IPS-18a (cell line): ENCODE results near the gene DYSF.

Source experiments
- H3K27ac ChIP-seq: one replicate; pipeline ENCODE4 v1.5.1; 2013; ENCODE audit warnings: low read length
- H3K27me3 ChIP-seq: one replicate; pipeline ENCODE4 v1.6.1; 2013; ENCODE audit warnings: mild to moderate bottlenecking, low read length; ENCODE audit not compliant: control insufficient read depth, insufficient read depth
- H3K36me3 ChIP-seq: one replicate; pipeline ENCODE4 v1.6.1; 2013; ENCODE audit warnings: low read depth, low read length; ENCODE audit not compliant: control insufficient read depth
- H3K4me1 ChIP-seq: one replicate; pipeline ENCODE4 v1.6.1; 2013; ENCODE audit warnings: low read depth, low read length; ENCODE audit not compliant: control insufficient read depth
- H3K4me3 ChIP-seq: one replicate; pipeline ENCODE4 v1.5.1; 2013; ENCODE audit warnings: low read length
- H3K9ac ChIP-seq: one replicate; pipeline ENCODE4 v1.6.1; 2013; ENCODE audit warnings: mild to moderate bottlenecking, low read length, moderate library complexity
- H3K9me3 ChIP-seq: one replicate; pipeline ENCODE4 v1.6.1; 2013; ENCODE audit warnings: low read depth, low read length; ENCODE audit not compliant: control insufficient read depth

DYSF gene

DNA sequence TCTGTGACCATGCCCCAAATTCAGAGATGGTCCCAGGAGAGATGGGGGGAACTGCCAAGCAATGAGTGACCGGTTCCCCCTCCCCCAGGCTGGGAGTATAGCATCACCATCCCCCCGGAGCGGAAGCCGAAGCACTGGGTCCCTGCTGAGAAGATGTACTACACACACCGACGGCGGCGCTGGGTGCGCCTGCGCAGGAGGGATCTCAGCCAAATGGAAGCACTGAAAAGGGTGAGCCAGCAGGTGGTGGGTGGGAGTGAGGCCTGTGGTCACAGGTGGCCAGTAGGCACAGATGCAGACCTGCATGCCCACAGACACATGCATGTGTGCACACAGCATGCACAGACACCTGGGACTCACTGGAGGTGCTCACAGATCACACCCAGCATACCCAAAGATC, 117.2 kb downstream of the DYSF start:
- Histone ChIP-seq H3K4me3 (no peak overlapping the region), H3K9ac (no peak overlapping the region), H3K27me3 (no peaks in the 10 kb centered on the region), H3K27ac (no peak overlapping the region), H3K4me1 (no peaks in the 10 kb centered on the region), H3K9me3 (no peaks in the 10 kb centered on the region), H3K36me3 (no peaks in the 10 kb centered on the region)

DNA sequence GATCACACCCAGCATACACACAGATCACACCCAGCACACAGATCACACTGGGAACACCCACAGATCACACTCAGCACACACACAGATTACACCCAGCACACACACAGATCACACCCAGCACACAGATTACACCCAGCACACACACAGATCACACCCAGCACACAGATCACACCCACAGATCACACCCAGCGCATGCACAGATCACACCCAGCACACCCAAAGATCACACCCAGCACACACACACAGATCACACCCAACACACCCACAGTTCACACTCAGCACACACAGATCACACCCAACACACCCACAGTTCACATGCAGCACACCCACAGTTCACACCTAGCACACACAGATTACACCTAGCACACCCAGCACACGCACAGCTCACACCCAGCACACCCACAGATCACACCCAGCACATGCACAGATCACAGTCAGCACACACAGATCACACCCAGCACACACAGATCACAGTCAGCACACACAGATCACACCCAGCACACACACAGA, 117.6 kb downstream of the DYSF start:
- H3K27me3 ChIP-seq = no peaks in the 10 kb centered on the region
- H3K9me3 ChIP-seq = no peaks in the 10 kb centered on the region
- H3K36me3 ChIP-seq = no peaks in the 10 kb centered on the region

DNA sequence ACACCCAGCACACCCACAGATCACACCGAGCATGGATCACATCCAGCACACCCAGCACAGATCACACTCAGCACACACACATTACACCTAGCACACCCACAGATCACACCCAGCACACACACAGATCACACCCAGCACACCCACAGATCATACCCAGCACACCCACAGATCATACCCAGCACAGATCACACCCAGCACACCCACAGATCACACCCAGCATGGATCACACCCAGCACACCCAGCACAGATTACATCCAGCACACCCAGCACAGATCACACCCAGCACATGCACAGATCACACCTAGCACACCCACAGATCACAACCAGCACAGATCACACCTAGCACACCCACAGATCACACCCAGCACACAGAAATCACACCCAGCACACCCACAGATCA, 118.6 kb downstream of the DYSF start:
- Histone ChIP-seq H3K4me1 (no peaks in the 10 kb centered on the region), H3K9ac (no peak overlapping the region), H3K9me3 (no peaks in the 10 kb centered on the region), H3K27me3 (no peaks in the 10 kb centered on the region), H3K27ac (no peak overlapping the region), H3K4me3 (no peak overlapping the region), H3K36me3 (no peaks in the 10 kb centered on the region)

More for the DNA sequence above, 117.6 kb downstream of the DYSF start:
- H3K9ac ChIP-seq = no peak overlapping the region
- no peak overlapping the region for H3K27ac ChIP-seq
- H3K4me3 ChIP-seq = no peak overlapping the region
- H3K4me1 ChIP-seq = no peaks in the 10 kb centered on the region

DNA sequence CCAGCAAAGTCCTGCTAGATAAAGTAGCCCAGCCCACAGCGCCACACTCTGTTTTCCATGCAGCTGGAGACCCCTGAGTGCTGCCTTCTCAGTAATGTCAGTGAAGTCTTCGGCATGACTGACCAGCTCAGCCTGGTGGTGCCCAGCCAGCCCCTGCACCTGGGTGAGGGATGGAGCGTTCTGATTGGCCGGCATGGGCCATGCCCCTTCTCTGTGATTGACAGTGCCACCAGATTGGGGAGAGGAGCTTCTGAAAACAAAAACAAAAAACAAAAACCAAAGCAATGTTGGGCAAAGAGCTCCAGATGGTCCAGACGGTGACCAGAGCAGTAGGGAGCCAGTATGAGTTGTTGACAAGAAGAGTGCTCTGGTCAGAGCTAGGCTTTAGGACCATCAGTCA, 122.6 kb downstream of the DYSF start:
- Histone ChIP-seq H3K9ac (no peak overlapping the region), H3K9me3 (no peaks in the 10 kb centered on the region), H3K27me3 (no peaks in the 10 kb centered on the region), H3K4me1 (no peaks in the 10 kb centered on the region), H3K4me3 (no peak overlapping the region), H3K27ac (no peak overlapping the region), H3K36me3 (no peaks in the 10 kb centered on the region)

DNA sequence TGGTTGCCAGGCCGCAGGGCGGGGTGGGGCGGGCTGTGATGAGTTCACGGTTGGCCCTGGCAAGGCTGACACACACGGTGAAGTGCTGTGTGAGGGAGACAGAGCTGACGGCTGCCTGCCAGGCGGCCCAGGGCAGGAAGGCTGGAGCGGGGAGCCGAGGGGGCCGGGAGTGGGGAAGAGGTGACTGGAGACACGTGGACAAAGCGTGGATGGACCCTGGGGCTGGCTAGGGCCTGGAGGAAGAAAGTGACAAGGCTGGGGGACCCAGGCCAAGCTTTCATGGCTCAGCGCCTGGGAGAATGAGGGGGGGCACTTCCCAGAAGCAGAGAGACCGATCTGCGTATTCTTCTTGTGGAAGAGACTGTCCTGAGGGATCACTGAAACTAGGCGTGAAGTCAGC, 123.2 kb downstream of the DYSF start:
- no peak overlapping the region for H3K27ac ChIP-seq
- no peaks in the 10 kb centered on the region for H3K27me3 ChIP-seq
- H3K9ac ChIP-seq = no peak overlapping the region
- H3K4me1 ChIP-seq = no peaks in the 10 kb centered on the region
- H3K9me3 ChIP-seq = no peaks in the 10 kb centered on the region
- no peak overlapping the region for H3K4me3 ChIP-seq
- H3K36me3 ChIP-seq = no peaks in the 10 kb centered on the region

DNA sequence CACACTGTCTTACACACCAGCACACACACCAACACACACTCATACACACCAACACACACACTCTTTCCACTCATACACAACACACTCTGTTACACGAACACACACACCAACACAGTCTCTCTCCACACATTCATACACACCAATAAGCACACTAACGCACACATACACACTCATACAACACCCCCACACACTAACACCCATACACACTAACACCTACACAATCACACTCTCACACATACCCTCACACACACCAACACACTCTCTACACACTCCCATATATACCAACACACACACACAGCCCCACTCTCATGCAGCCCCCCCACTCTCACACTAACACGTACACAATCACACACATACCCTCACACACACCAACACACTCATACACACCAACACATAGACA, 123.8 kb downstream of the DYSF start:
- H3K9ac ChIP-seq = no peak overlapping the region
- no peaks in the 10 kb centered on the region for H3K27me3 ChIP-seq
- H3K36me3 ChIP-seq = no peaks in the 10 kb centered on the region
- no peaks in the 10 kb centered on the region for H3K9me3 ChIP-seq
- H3K27ac ChIP-seq = no peak overlapping the region
- H3K4me1 ChIP-seq = no peaks in the 10 kb centered on the region
- H3K4me3 ChIP-seq = no peak overlapping the region

DNA sequence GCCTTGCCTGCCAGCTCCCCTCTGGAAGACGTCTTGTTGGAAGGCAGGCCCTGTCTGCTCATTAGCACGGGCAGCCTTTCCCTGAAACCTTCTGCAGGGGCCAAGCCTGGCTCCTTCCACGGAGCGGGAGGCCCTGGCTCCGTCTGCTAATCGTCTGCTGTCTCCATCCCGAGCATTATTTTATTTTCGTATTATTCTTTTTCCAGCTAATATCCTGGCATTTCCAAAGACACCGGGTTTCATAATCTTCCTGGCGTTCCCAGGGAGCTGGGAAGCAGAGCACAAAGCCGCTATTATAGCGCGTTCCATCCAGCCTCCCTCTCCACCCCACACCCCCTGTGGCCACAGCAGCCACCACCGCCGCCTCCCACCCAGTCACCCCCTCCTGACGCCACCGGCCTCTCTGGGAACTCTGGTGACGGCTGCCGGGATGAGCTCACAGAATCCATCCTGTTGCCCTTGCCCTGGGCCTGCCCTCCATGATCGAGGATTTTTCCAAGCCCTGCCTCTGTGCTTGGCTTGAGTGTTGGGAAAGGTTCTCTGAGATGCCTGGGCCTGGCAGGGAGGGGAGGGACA, 125.5 kb downstream of the DYSF start:
- Histone ChIP-seq H3K9me3 (no peaks in the 10 kb centered on the region), H3K4me3 (no peak overlapping the region), H3K36me3 (no peaks in the 10 kb centered on the region), H3K27ac (no peak overlapping the region), H3K27me3 (no peaks in the 10 kb centered on the region), H3K4me1 (no peaks in the 10 kb centered on the region), H3K9ac (no peak overlapping the region)

DNA sequence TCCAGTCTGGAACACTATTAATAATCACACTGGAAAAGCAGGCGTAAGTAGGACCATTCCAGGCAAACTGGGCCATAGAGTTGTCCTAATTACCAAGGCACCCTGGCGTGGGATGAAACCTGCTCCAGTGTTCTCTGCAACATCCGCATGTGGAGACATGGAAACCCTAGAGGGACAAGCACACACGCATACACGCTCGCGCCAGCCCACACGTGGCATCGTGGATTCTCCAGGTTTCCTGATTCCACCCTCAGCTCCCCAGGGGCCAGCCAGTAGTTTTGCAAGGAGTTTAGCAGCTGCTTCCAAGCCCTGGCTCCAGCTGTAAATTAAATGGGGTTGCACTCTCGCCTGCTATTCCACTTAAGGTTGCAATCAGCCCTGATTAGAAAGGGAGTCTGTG, 127.7 kb downstream of the DYSF start:
- Histone ChIP-seq H3K27me3 (no peaks in the 10 kb centered on the region), H3K4me3 (no peak overlapping the region), H3K4me1 (no peaks in the 10 kb centered on the region), H3K9ac (no peak overlapping the region), H3K9me3 (no peaks in the 10 kb centered on the region), H3K36me3 (no peaks in the 10 kb centered on the region), H3K27ac (no peak overlapping the region)

DNA sequence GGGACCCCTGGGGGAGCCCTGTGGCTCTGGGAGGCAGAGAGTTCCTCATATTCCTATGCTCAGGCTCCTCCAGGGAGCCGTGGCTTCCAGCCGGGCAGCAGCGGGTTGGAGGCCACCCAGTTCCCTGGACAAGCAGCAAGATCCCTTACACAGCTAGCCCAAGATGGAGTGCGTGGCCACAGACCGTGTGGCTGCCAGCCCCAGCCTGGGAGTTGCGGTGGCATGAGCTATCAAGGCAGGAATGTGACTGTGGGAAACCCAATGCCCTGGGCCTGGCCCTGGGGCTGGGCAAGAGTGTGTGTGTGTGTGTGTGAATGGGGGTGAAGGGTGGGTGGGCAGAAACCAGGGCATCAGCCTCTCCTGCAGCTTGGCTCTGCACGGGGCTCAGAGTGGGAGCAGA, 130.5 kb downstream of the DYSF start:
- H3K9me3 ChIP-seq = no peaks in the 10 kb centered on the region
- no peaks in the 10 kb centered on the region for H3K36me3 ChIP-seq
- no peak overlapping the region for H3K4me3 ChIP-seq
- H3K27ac ChIP-seq = no peak overlapping the region
- no peaks in the 10 kb centered on the region for H3K4me1 ChIP-seq
- H3K27me3 ChIP-seq = no peaks in the 10 kb centered on the region
- no peak overlapping the region for H3K9ac ChIP-seq

DNA sequence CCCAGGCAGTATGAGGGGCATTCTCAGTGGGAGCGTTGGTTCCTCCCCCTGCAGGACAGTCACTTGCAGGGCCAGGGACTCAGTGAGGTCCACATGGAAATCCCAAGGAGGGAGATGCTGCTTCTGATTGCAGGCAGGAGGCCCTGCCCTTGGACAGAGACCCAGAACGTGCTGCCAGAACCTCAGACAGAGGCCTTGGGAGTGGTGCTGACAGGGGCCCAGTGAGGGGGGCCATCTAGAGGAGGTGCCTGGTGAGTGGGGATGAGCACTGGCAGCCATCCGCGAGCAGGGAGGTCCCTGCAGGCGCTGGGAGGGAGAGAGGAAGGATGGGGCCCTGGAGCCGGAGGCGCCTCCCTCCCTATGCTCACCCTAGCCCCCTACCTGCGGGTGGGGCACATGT, 133.1 kb downstream of the DYSF start:
- Histone ChIP-seq H3K27me3 (no peaks in the 10 kb centered on the region), H3K9me3 (no peaks in the 10 kb centered on the region), H3K36me3 (no peaks in the 10 kb centered on the region), H3K27ac (no peak overlapping the region), H3K4me3 (no peak overlapping the region), H3K4me1 (peaks cover 8% of the 10 kb centered on the region), H3K9ac (no peak overlapping the region)

DNA sequence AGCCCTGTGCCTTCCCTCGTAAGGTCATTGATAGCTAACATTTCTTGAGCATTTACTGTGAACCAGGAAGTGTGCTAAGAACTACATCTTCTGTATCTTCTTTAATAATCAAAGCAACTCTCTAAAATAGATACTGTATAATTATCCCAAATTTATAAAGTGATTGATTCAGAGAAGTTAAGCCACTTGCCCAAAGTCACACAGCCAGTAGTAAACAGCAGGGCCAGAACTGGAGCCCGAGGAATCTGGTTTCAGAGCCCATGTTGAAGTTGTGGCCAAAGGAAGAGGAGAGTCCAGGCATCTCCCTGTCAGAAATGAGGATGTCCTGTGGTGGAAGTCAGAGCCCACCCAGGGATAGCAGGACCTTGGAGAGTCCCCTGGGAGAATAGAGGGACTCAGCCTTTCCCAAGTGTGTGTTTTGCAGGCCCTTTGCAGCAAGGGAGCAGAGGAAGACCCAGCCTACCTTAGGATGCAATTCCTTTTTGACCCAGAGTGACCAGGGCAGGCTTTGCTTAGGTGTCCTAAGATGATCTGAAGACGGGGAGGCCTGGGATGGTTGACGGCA, 134.2 kb downstream of the DYSF start:
- no peaks in the 10 kb centered on the region for H3K9me3 ChIP-seq
- no peaks in the 10 kb centered on the region for H3K27me3 ChIP-seq
- H3K4me3 ChIP-seq = no peak overlapping the region
- H3K27ac ChIP-seq = no peak overlapping the region
- H3K4me1 ChIP-seq = peaks cover 10% of the 10 kb centered on the region
- no peak overlapping the region for H3K9ac ChIP-seq
- H3K36me3 ChIP-seq = no peaks in the 10 kb centered on the region

DNA sequence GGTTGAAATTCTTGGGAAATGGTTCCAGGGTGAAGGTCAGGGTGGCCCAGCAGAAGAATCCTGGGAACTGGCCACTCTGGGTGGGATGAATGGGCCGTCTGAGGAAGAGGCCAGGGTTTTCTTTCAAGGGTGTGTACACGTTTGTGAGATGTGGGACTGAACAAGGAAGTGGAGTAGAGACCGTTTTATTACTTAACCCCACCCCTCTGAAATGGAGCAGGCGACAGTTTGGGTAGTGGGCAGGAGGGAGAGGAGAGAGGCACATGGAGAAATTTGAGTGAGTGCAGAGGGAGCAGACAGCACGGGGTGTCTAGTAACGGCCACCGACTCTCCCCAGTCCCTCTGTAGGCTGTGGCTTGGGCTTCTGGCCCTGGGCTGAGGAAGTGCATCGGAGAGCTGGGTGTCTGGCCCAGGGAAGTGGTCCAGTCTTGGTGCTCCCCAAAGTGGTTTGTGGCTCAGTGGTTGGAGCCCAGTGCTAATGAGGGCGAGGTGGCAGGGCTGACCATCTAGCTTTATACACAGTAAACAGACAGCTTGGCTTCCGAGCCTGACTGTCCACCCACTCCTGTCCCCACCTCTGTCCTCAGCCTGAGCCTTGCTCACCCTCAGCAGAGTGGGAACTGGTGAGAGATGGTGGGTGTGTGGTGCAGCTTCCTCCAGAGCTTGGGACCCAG, 135.3 kb downstream of the DYSF start:
- Histone ChIP-seq H3K27me3 (no peaks in the 10 kb centered on the region), H3K4me3 (no peak overlapping the region), H3K4me1 (peaks cover 10% of the 10 kb centered on the region), H3K9ac (no peak overlapping the region), H3K36me3 (no peaks in the 10 kb centered on the region), H3K9me3 (no peaks in the 10 kb centered on the region), H3K27ac (no peak overlapping the region)
